HepG2 (cell line): ENCODE measurements around the gene SKIC2. TPM values are rescaled to one million over a fixed set of nuclear protein-coding genes. Genes with fewer than 3 reads are reported as not detected.

Experiments used
- AHR ChIP-seq: IDR thresholded peaks from 2 replicates; pipeline ENCODE4 v1.6.1; 2018; ENCODE audit warnings: missing genetic modification reagents, missing compliant biosample characterization
- GPBP1L1 ChIP-seq: sonication (generic); formaldehyde crosslinking; IDR thresholded peaks from 2 replicates; pipeline ENCODE4 v1.5.0; 2020; ENCODE audit warnings: mild to moderate bottlenecking, missing genetic modification reagents
- HBP1 ChIP-seq: IDR thresholded peaks from 2 replicates; pipeline ENCODE4 v1.6.1; 2016; ENCODE audit warnings: low read depth, control low read depth
- HNF1B ChIP-seq: sonication (generic); formaldehyde crosslinking; IDR thresholded peaks from 2 replicates; pipeline ENCODE4 v1.5.1; 2020; ENCODE audit warnings: mild to moderate bottlenecking, moderate library complexity, missing genetic modification reagents
- HNRNPLL ChIP-seq: fragments of 200-400 bp; formaldehyde crosslinking; IDR thresholded peaks from 2 replicates; pipeline ENCODE4 v1.6.1; 2017; ENCODE audit warnings: mild to moderate bottlenecking, low read depth, low read length; ENCODE audit not compliant: poor library complexity, severe bottlenecking
- MBNL3 ChIP-seq: fragments of 250-450 bp; sonication (Bioruptor Pico); conservative IDR thresholded peaks from 2 replicates; pipeline ENCODE4 v1.8.0; 2022; ENCODE audit warnings: mild to moderate bottlenecking, inconsistent platforms
- MED13 ChIP-seq: sonication (generic); formaldehyde crosslinking; IDR thresholded peaks from 2 replicates; pipeline ENCODE4 v1.5.0; 2020; ENCODE audit warnings: missing genetic modification reagents
- NR0B2 ChIP-seq: sonication (generic); formaldehyde crosslinking; IDR thresholded peaks from 2 replicates; pipeline ENCODE4 v1.4.0; 2020; ENCODE audit warnings: mild to moderate bottlenecking, missing genetic modification reagents
- ONECUT2 ChIP-seq: sonication (generic); formaldehyde crosslinking; IDR thresholded peaks from 2 replicates; pipeline ENCODE4 v1.4.0; 2020; ENCODE audit warnings: missing genetic modification reagents
- RBM22 ChIP-seq: fragments of 200-400 bp; formaldehyde crosslinking; optimal IDR thresholded peaks from 2 replicates; pipeline ENCODE3; 2017; ENCODE audit warnings: mild to moderate bottlenecking, low read length, moderate library complexity
- SRF ChIP-seq: IDR thresholded peaks from 2 replicates; pipeline ENCODE4 v1.6.1; 2011; ENCODE audit warnings: mild to moderate bottlenecking, low read depth, low read length, moderate library complexity
- STAG1 ChIP-seq: sonication (generic); formaldehyde crosslinking; IDR thresholded peaks from 2 replicates; pipeline ENCODE4 v1.4.0; 2020; ENCODE audit warnings: missing genetic modification reagents
- TBP ChIP-seq: sonication (generic); formaldehyde crosslinking; IDR thresholded peaks from 2 replicates; pipeline ENCODE4 v1.5.0; 2020; ENCODE audit warnings: missing genetic modification reagents
- ZBTB38 ChIP-seq: sonication (generic); formaldehyde crosslinking; IDR thresholded peaks from 2 replicates; pipeline ENCODE4 v1.5.1; 2020; ENCODE audit warnings: mild to moderate bottlenecking, missing genetic modification reagents
- ZEB1 ChIP-seq: IDR thresholded peaks from 2 replicates; pipeline ENCODE4 v1.6.1; 2012; ENCODE audit warnings: mild to moderate bottlenecking, low read depth, inconsistent platforms; ENCODE audit not compliant: insufficient replicate concordance
- ZNF687 ChIP-seq: sonication (generic); formaldehyde crosslinking; IDR thresholded peaks from 2 replicates; pipeline ENCODE4 v1.5.1; 2020; ENCODE audit warnings: mild to moderate bottlenecking, missing genetic modification reagents, moderate library complexity
- ZNF740 ChIP-seq: sonication (generic); formaldehyde crosslinking; IDR thresholded peaks from 2 replicates; pipeline ENCODE4 v1.4.0; 2020; ENCODE audit warnings: missing genetic modification reagents
- ZNF749 ChIP-seq: sonication (generic); formaldehyde crosslinking; IDR thresholded peaks from 2 replicates; pipeline ENCODE4 v1.8.0; 2022; ENCODE audit warnings: mild to moderate bottlenecking, missing genetic modification reagents, moderate library complexity, borderline replicate concordance
- polyA plus RNA-seq, 8 experiments: library from polyadenylated mRNA; depleted of rRNA in 3 of 8; stranded (reverse) in 7 of 8; unstranded in 1 of 8; fragments of >200 nt; fragmentation: Illumina TruSeq in 4 of 8; extraction: Trizol in 4 of 8; gene quantifications; 2 replicates each; pipeline versions ENCODE4 v1.2.1 to v1.2.3, GENCODE V29; 2011 to 2016; ENCODE audit warnings: low read depth in 4 of 8, missing spikeins in 1 of 8, mixed read lengths in 1 of 8; ENCODE audit not compliant: insufficient read depth in 1 of 8
- total RNA-seq, 5 experiments: library from RNA; depleted of rRNA; stranded (reverse); fragments of >200 nt; fragmentation: Illumina TruSeq; extraction: Trizol; gene quantifications; 2 replicates each; pipeline ENCODE4 v1.2.3, GENCODE V29; 2016; ENCODE audit warnings: low read depth in 1 of 5

The SKIC2 gene
- total and polyA plus RNA-seq, 2 of the 13 experiments (the other 11 are each of a cell fraction or from before 2014, with no cell fraction given), result 67.1 to 68.4 TPM

- TF ChIP-seq AHR (CRISPR knock-in tag) (no peak; the same call in 1 of the 2 replicates), MED13 (CRISPR knock-in tag) (peak; percentile 91), ZBTB38 (peak; percentile 90), ONECUT2 (peak; percentile 57), HNRNPLL (peak; percentile 97), HNF1B (CRISPR knock-in tag) (peak; percentile 76), HBP1 (CRISPR knock-in tag) (peak; percentile 87; the same call in 1 of the 2 replicates), ZEB1 (peak; percentile 80), STAG1 (no peak; the same call in 1 of the 2 replicates), NR0B2 (no peak), ZNF687 (peak; percentile 97), SRF (peak; percentile 64; the same call in 1 of the 2 replicates), GPBP1L1 (no peak), ZNF749 (0 out of 2 replicates have a peak, but pooled peaks have one; percentile 53), MBNL3 (CRISPR knock-in tag) (no peak), TBP (CRISPR knock-in tag) (no peak), ZNF740 (CRISPR knock-in tag) (peak; percentile 82), RBM22 (peak; percentile 60)
Measured at GRCh38 chr6:31958741-31959739, at the start of gene SKIC2, which contains the start of gene NELFE (continued).
